Cardiac muscle cell (in vitro differentiated cells and primary cell): Measurements from ENCODE around the gene ZNF467. TPM values are rescaled to one million over a fixed set of nuclear protein-coding genes. Genes with fewer than 3 reads are reported as not detected.

Experiments
- DNase-seq, 2 donors: peaks; one replicate each; pipeline versions ENCODE4 v3.0.0 to v3.0.0-alpha.2; 2010 to 2017; ENCODE audit warnings: low read depth in 1 of 2, low spot score in 1 of 2
- H3K27ac ChIP-seq: fragments of 200-600 bp; sonication (generic); 2 replicates; pipeline ENCODE4 v1.5.1; 2016
- H3K27me3 ChIP-seq: fragments of 200-600 bp; sonication (generic); 2 replicates; pipeline ENCODE4 v1.6.0; 2016; ENCODE audit warnings: control low read depth
- H3K36me3 ChIP-seq: fragments of 200-600 bp; sonication (generic); 2 replicates; pipeline ENCODE4 v1.5.1; 2016; ENCODE audit warnings: control low read depth
- H3K4me1 ChIP-seq: fragments of 200-600 bp; sonication (generic); 2 replicates; pipeline ENCODE4 v1.8.1; 2017; ENCODE audit warnings: low read depth, mild to moderate bottlenecking, mixed run types
- H3K4me3 ChIP-seq: fragments of 200-600 bp; sonication (generic); 2 replicates; pipeline ENCODE4 v1.5.1; 2016; ENCODE audit warnings: mild to moderate bottlenecking
- H3K9me3 ChIP-seq: fragments of 200-600 bp; sonication (generic); 2 replicates; pipeline ENCODE4 v1.5.1; 2017; ENCODE audit warnings: low read depth, mild to moderate bottlenecking, control low read depth
- polyA plus RNA-seq: library from polyadenylated mRNA; unstranded; fragments of >200 nt; fragmentation: Nextera tagmentation; extraction: Ambion mirVana; gene quantifications from 2 replicates; pipeline ENCODE4 v1.2.1, GENCODE V29; 2016
- total RNA-seq: library from RNA; depleted of rRNA; stranded (reverse); fragments of >200 nt; gene quantifications from 2 replicates; pipeline ENCODE4 v1.2.3, GENCODE V29; 2016
- TF ChIP-seq, protein P1 (sequence below): IDR thresholded peaks from 2 replicates; pipeline ENCODE4 v1.5.1; 2012; ENCODE audit warnings: low read depth, mild to moderate bottlenecking, low read length

ZNF467 gene
- total and polyA plus RNA-seq, 2 experiments from 2014 or later, result 27.7 to 33.7 TPM

DNA sequence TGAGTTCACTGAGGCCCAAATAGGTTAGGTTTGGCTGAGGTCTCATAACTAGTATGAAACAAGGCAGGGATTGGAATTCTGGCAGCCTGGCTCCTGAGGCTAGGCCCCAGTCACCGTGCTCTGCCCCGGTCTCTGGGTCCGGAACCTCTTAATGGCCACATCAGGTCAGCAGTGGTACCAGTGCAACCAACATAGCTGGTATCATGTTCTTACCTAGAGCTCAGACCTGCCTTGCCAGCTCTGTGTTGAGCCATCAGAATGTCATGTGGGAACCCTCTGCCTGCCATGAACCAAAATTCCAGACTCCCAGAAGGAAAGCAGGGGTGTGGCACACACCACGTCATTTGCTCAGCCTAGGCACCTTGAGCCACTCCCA is 56.5 kb downstream of the ZNF467 start:
- Histone ChIP-seq H3K4me1 (peaks cover 12% of the 10 kb centered on the region), H3K27ac (peak overlapping the region; percentile 40), H3K27me3 (no peaks in the 10 kb centered on the region), H3K9me3 (no peaks in the 10 kb centered on the region), H3K4me3 (no peak overlapping the region), H3K36me3 (peaks cover 10% of the 10 kb centered on the region)
- TF ChIP-seq, protein P1, sequence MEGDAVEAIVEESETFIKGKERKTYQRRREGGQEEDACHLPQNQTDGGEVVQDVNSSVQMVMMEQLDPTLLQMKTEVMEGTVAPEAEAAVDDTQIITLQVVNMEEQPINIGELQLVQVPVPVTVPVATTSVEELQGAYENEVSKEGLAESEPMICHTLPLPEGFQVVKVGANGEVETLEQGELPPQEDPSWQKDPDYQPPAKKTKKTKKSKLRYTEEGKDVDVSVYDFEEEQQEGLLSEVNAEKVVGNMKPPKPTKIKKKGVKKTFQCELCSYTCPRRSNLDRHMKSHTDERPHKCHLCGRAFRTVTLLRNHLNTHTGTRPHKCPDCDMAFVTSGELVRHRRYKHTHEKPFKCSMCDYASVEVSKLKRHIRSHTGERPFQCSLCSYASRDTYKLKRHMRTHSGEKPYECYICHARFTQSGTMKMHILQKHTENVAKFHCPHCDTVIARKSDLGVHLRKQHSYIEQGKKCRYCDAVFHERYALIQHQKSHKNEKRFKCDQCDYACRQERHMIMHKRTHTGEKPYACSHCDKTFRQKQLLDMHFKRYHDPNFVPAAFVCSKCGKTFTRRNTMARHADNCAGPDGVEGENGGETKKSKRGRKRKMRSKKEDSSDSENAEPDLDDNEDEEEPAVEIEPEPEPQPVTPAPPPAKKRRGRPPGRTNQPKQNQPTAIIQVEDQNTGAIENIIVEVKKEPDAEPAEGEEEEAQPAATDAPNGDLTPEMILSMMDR, result no peak
- DNase-seq, result no peak

DNA sequence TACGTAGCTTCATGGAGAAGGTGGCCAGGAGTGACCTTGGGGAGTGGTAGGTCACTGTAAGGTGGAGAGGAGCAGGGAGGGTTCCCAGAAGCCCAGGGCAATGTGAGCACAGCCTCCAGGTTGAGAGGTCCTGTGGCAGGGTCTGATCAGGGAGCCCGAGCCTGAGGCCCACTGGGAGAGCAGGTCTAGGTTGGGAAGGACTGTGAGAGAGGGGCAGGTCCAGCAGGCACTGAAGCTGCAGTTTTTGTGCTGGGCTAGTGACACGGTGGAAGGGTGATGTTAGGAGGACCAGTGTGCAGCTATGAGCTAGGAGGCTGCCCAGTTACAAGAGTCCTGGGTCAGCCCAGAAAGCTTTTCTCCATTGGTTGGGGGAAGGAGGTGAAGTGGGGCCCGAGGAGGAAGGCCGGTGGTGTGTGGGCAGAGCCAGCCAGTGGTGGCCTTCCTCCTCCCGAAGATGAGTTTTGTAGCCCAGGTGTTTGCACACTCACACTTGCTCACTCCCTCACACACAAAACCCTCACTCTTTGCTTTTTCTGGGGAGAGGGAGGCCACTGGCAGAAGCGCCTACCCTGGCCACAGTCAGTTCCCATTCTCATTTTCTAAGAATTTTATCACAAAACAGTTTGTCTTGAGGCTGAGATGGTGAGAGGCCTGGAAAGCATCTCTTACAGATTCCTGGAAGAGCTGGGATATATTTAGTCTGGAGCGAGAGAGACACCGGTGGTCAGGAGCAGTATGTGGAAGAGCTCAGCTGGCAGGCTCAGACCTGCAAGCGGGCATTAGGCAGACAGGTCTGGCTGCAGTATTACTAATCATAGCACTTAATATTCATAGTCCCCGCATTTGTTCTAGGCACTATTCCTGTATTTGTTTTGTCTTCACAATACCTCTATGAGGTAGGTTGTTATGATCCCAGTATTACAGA is 57.1 kb downstream of the ZNF467 start:
- peaks cover 5% of the 10 kb centered on the region for H3K36me3 ChIP-seq
- peak overlapping the region; percentile 40 for H3K27ac ChIP-seq
- DNase-seq, result peak in 1 of 2 donors; percentile 33
- TF ChIP-seq, protein P1, result no peak
- H3K4me3 ChIP-seq, result peak overlapping the region; percentile 68
- H3K9me3 ChIP-seq, result no peaks in the 10 kb centered on the region
- H3K27me3 ChIP-seq, result no peaks in the 10 kb centered on the region
- peaks cover 12% of the 10 kb centered on the region for H3K4me1 ChIP-seq

DNA sequence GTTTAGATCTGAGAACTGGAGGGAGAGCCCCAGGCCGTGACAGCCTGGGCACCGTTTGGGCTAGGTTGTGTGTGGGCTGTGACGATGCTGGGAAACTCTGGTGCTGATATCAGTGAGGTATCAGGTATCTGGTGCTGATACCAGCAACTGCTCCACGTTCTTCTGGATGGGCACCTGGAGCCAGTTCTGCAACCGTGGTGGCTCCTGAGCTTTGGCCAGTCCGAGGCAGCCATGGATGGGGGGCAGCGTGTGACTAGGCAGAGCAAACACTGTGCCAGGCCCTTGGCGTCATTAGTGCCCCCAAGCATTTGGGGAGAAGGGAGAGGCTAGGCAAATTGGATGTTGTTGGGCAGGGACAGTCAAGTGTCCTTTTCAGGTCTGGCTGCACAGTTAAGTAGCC is 57.9 kb downstream of the ZNF467 start:
- Histone ChIP-seq H3K36me3 (no peaks in the 10 kb centered on the region), H3K9me3 (no peaks in the 10 kb centered on the region), H3K4me1 (peaks cover 12% of the 10 kb centered on the region), H3K27ac (no peak overlapping the region), H3K27me3 (no peaks in the 10 kb centered on the region), H3K4me3 (peak overlapping the region; percentile 68)
- DNase-seq, result no peak
- TF ChIP-seq, protein P1, result no peak

DNA sequence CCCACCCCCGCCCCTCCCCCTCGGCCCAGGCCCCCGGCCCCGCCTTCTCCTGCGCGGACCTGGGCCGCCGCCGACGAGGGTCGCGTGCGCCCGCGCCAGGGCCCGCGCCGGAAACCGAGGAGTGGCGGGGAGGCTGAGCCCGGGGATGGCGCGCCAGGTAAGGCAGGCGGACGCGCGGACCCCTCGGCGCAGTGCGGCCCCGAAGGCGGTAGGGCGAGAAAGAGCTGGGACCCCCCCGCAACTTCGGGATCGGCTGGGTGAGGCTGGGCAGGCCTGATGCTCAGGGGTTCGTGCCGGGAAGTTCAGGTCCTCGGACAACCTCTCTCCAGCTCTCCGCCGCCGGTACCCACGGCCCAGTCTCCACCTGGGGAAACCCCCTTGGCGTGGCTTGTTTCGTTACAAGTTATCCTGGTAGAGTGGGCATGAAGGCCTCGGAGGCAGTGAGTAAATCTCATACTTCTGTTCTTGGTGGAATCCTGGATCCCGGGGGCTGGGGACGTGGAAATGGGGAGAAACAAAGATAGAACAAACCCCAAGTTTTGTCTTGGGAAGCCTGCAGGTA is 58.4 kb downstream of the ZNF467 start:
- Histone ChIP-seq H3K4me3 (peak overlapping the region; percentile 68), H3K27me3 (no peaks in the 10 kb centered on the region), H3K4me1 (peaks cover 12% of the 10 kb centered on the region), H3K27ac (no peak overlapping the region), H3K36me3 (no peaks in the 10 kb centered on the region), H3K9me3 (no peaks in the 10 kb centered on the region)
- TF ChIP-seq, protein P1, result no peak
- DNase-seq, result peak in 1 of 2 donors; percentile 21

Other genes with a start within 250 kb of the ZNF467 start
- gene ZNF862, start 64.8 kb upstream of the ZNF467 start, total RNA-seq, result 14.4 and 22.6 TPM in 2 replicates
- 8.7 and 8.9 TPM in 2 replicates for gene ZNF862, start 64.8 kb upstream of the ZNF467 start, polyA plus RNA-seq
- gene ATP6V0E2, start 100.4 kb upstream of the ZNF467 start, total RNA-seq, result 132 and 220 TPM in 2 replicates
- 115 and 116 TPM in 2 replicates for gene ATP6V0E2, start 100.4 kb upstream of the ZNF467 start, polyA plus RNA-seq